HG03457 (cell line): ENCODE measurements around the gene CNFN.

Source experiments
- ATAC-seq: cut with Tn5 transposase; IDR thresholded peaks from one replicate; pipeline ENCODE4 v1.9.1; 2021; ENCODE audit warnings: moderate number of reproducible peaks; ENCODE audit not compliant: unreplicated experiment

The CNFN gene

GRCh38 chr19:42376177-42376555, 13.9 kb downstream of the CNFN start:
- no peak for ATAC-seq

DNA sequence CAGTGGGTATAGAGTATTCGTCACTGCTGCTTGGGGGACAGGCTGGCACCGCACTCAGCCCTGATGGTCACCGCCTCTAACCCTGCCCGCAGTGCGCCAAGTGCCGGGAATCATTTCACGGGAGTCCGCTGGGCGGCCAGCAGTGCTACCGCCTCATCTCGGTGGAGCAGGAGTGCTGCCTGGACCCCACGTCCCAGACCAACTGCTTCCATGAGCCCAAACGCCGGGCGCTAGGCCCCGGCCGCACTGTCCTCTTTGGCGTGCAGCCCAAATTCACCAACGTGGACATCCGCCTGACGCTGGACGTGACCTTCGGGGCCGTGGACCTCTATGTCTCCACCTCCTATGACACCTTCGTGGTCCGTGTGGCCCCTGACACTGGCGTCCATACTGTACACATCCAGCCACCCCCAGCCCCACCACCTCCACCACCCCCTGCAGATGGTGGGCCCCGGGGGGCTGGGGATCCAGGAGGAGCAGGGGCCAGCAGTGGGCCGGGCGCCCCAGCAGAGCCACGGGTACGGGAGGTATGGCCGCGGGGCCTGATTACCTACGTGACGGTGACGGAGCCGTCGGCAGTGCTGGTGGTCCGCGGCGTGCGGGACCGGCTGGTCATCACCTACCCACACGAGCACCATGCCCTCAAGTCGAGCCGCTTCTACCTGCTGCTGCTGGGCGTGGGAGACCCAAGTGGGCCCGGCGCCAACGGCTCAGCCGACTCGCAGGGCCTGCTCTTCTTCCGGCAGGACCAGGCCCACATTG, 14.5 kb downstream of the CNFN start:
- ATAC-seq, result no peak

DNA sequence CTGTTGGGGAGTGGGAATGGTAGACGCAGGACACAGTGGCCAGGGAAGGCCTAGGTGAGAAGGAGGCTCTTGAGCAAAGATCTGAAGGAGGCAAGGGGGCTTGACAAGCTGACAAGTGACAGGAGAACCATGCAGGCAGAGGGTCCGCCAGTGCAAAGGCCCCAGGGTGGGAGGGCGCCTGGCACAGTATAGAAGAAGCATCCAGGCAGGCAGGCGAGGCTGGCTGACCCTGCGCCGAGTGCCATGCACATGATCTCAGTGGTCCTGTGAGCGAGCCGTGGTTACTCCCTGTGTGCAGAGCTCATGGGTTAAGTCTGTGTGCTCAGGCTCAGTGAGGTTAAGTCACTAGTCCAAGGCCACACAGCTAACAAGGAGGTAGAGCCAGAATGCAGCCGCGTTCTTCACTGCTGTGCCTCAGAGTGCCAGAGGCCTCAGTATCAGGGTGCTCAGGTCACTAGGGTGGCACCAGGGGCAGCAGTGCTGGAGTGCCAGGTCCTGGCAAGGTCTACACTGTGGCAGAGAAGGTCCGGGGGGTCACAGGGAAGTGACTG, 15.2 kb downstream of the CNFN start:
- no peak for ATAC-seq

DNA sequence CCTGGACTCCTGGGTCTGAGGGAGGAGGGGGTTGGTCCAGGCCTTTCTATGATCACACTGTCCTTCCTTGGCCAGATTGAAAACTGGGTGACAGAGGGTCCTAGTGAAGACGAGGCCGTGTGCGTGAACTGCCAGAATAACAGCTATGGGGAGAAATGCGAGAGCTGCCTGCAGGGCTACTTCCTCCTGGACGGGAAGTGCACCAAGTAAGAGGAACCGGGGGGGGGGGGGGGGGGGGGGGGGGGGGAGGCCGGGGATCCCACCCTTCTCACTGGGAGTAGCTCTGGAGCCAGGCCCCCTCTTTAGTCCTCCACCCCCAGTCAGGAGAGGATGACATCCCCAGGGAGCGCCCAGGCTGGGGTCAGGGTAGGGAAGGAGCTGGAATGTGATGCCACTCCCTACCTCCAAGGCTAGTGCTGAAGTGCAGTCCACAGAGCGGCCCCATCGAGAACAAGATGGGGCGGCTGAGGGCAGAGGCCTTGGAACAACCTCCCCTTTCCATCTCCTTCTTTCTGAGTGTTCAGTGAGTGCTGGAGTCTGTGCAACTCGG, 19.4 kb downstream of the CNFN start:
- no peak for ATAC-seq

- ATAC-seq, result no peak
Measured at GRCh38 chr19:42370068-42370520, 20.0 kb downstream of the CNFN start.

GRCh38 chr19:42369433-42370067, 20.5 kb downstream of the CNFN start:
- no peak for ATAC-seq

GRCh38 chr19:42368765-42369164, 21.3 kb downstream of the CNFN start:
- ATAC-seq, result no peak

DNA sequence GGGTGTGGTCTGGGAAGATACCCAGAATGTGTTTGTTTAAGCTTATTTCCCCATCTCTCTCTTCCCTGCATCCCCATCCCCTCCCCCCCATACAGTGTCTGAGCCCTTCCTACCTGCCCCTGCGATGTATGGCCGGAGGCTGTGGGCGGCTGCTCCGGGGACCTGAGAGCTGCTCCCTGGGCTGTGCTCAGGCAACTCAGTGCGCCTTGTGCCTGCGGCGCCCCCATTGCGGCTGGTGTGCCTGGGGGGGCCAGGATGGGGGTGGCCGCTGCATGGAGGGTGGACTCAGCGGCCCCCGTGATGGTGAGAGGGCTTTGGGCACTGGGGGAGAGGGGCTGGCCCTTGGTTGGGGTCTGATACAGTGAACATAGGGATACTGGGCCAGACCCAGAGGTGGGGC, 21.7 kb downstream of the CNFN start:
- ATAC-seq, result no peak

DNA sequence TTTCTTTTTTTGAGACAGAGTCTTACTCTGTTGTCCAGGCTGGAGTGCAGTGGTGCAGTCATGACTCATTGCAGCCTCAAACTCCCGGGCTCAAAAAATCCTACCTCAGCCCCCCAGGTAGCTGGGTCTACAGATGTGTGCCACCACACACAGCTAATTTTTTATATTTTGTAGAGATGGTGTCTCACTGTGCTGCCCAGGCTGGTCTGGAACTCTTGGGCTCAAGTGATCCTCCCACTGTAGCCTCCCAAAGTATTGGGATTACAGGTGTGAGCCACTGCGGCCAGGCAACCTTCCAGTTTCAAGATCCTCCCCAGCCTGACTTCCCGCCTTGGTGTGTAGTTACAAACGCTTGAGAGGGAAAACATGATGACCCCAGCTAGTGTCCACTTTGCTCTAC, 22.2 kb downstream of the CNFN start:
- no peak for ATAC-seq

DNA sequence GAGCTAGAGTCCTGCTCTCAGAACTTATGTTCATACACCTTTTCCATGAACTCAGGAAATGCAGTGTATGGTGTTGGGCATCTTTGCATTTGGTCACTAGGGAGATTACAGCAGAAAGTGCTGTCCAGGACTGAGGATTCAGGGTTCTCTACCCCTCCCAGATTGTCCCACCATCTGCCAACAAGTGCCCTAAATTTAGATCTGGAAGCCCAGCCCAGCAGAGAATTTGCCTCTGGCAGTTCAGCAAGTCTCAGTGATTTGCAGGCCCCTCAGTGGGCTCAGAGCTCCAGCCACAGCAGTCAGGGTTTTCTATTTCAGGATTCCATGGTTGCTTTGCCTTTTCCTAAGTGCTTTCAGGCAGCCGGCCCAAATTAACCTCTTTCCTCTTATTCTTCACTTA, 23.4 kb downstream of the CNFN start:
- no peak for ATAC-seq

DNA sequence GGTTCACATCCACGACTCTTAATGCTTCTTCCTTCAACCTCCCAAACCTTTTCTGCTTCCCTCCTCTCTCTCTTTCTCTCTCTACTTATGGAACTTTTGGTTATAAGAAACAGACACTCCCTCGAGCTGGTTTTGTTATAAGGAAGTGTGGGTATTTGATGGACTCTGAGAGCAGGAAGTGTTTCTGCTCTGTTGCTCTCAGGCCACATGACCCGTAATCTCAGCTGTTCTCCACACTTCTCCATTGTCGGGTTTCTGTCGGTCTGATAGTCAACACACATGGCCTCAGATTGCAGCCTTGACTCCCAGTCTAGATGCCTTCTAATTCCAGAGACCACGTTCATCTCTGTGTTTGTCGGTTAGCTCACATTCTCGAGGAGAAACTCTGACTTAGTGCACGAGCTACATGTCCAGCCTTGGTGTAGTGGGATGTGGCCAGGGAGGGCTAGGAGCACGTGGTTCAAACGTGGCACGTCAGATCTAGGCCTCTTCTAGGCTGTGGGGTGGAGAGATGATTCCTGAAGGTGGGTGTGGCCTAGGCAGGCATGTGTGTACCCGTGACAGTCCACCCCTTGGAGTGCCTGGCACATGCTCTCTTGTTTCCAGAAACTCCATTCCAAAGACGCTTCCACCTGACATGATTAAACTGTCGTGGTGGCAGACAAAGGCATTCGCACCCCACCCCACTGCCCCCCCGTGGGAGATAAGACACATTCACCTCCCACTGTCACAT, 26.3 kb downstream of the CNFN start:
- ATAC-seq, result no peak

DNA sequence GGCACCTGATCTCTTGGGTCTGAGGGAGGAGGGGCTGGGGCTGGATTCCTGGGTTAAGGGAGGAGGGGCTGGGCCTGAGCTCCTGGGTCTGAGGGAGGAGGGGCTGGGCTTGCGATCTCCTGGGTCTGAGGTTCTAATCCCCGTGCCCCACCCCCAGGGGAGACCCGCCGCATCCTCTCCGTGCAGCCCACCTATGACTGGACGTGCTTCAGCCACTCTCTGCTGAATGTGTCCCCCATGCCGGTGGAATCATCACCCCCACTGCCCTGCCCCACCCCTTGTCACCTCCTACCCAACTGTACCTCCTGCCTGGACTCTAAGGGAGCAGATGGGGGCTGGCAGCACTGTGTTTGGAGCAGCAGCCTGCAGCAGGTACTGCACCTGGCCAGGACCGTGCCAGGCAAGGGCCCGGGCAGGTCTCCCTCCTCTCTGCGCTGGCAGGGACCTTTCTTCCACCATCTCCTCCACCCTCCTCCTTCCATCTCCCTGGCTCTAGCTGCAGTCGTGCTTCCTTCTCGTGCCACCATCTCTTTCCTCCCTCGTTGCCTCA, 27.1 kb downstream of the CNFN start:
- no peak for ATAC-seq

GRCh38 chr19:42362342-42362741, 27.8 kb downstream of the CNFN start:
- no peak for ATAC-seq

GRCh38 chr19:42361545-42361910, 28.6 kb downstream of the CNFN start:
- no peak for ATAC-seq

DNA sequence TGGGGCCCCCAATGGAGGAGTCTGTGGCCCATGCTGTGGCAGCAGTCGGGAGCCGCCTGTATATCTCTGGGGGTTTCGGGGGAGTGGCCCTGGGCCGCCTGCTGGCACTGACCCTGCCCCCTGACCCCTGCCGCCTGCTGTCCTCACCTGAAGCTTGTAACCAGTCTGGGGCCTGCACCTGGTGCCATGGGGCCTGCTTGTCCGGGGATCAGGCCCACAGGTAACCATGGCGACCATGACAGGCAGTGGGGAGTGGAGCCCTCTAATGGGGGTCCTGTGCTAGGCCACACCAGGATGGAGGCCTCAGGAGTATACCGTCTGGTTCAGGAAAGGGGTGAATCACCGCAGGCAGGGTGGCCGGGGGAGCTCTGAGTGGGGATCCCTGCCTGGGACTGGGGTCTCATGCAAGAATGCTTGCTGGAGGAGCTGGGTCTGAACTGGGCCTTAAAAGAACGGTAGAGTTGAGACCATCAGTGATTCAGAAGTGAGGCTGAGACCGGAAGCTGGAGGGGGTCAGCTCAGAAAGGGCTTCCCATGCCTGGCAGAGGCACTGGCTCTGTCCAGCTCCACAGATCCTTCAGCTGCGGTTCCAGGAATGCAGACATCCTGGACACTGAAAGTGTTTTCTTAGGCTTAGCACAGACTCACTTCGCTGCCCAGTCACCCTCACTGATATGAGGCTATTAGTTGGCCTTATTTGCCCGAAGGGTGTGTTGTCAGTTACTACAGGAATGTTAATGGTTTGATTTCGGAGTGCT, 29.1 kb downstream of the CNFN start:
- ATAC-seq, result no peak

DNA sequence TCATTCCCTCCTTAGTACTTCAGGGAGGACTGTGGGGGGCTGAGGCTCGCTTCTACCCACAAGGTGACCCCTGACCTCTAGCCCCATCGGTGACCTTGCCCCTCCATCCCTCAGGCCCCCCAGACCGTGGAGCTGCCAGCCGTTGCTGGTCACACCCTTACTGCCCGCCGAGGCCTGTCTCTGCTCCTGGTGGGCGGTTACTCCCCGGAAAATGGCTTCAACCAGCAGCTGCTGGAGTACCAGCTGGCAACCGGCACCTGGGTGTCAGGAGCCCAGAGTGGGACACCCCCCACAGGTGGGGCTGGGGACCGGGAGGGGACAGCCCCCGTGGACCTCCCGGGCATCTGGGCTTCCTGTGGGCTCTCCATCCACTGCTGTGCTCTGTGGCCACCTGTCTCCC, 32.8 kb downstream of the CNFN start:
- no peak for ATAC-seq

DNA sequence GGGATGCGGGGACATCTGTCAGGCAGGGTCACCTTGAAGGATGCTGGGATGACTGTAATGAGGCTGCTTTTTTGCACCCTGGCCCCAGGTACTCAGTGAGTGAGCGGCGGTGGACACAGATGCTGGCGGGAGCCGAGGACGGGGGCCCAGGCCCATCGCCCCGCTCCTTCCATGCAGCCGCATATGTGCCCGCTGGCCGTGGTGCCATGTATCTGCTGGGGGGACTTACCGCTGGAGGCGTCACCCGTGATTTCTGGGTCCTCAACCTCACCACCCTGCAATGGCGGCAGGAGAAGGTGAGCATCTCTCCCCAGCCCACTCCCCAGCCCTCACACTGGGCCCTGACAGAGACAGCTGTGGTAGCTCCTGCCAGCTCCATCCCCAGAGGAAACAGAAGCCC, 33.4 kb downstream of the CNFN start:
- no peak for ATAC-seq

GRCh38 chr19:42355896-42356295, 34.2 kb downstream of the CNFN start:
- ATAC-seq, result no peak

DNA sequence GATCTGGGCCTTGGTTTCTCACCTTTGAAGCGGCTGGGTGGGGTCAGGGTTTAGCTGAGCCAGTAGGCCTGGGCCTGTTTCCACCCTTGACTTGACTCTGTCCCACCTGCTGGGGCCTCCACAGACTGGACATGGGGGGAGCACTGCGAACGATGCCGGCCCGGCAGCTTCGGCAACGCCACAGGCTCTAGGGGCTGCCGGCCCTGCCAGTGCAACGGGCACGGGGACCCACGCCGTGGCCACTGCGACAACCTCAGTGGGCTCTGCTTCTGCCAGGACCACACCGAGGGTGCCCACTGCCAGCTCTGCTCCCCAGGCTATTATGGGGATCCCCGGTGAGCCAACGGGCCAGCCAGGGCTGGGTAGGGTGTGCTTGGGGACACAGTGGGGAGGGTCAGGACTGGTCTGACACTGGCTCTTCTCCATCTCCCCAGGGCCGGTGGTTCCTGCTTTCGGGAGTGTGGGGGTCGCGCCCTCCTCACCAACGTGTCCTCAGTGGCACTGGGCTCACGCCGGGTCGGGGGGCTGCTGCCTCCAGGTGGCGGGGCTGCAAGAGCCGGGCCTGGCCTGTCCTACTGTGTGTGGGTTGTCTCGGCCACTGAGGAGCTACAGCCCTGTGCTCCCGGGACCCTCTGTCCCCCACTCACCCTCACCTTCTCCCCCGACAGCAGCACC, 36.6 kb downstream of the CNFN start:
- no peak for ATAC-seq
